HG02571 (cell line): ENCODE measurements around the gene FTO.

ENCODE experiments used
- ATAC-seq: cut with Tn5 transposase; IDR thresholded peaks from one replicate; pipeline ENCODE4 v1.9.1; 2021; ENCODE audit warnings: mild to moderate bottlenecking, moderate library complexity; ENCODE audit not compliant: unreplicated experiment

Gene FTO

GRCh38 chr16:54193013-54193664, 489.2 kb downstream of the FTO start:
- ATAC-seq = no peak

GRCh38 chr16:54193665-54194333, 489.8 kb downstream of the FTO start:
- ATAC-seq = peak; percentile 75

GRCh38 chr16:54194334-54194743, 490.4 kb downstream of the FTO start:
- no peak for ATAC-seq

- no peak for ATAC-seq
These were observed 493.8 kb downstream of the FTO start for GRCh38 chr16:54197758-54198157.

- no peak for ATAC-seq
These were observed 495.7 kb downstream of the FTO start for GRCh38 chr16:54199487-54200160.

GRCh38 chr16:54200161-54200534, 496.2 kb downstream of the FTO start:
- no peak for ATAC-seq

GRCh38 chr16:54200720-54201119, 496.8 kb downstream of the FTO start:
- no peak for ATAC-seq

- no peak for ATAC-seq
These were observed 497.2 kb downstream of the FTO start for GRCh38 chr16:54201200-54201599.
